ENCODE results near the gene SCN4A. TPM values are rescaled to one million over a fixed set of nuclear protein-coding genes. Genes with fewer than 3 reads are reported as not detected.

The SCN4A gene
- total and polyA plus RNA-seq, 2 of the 13 experiments (the other 11 are each of a cell fraction or from before 2014, with no cell fraction given): 0.02 to 0.03 TPM

- no peak for TF ChIP-seq KAT2B (IDR thresholded peaks at IDR 0.05; ENCODE audit: borderline replicate concordance, low read depth, low read length)
- TF ChIP-seq HMG20A (CRISPR knock-in tag; IDR thresholded peaks at IDR 0.05; ENCODE audit: borderline replicate concordance): no peak
- TF ChIP-seq YY1 (IDR thresholded peaks at IDR 0.05; ENCODE audit: insufficient read depth, insufficient replicate concordance, low read depth, low read length): peak; percentile 37
- no peak for TF ChIP-seq ZNF160 (CRISPR knock-in tag; IDR thresholded peaks at IDR 0.05)
- TF ChIP-seq ZNF512 (CRISPR knock-in tag; IDR thresholded peaks at IDR 0.05): no peak
- no peak for TF ChIP-seq ZNF101 (CRISPR knock-in tag; IDR thresholded peaks at IDR 0.05; ENCODE audit: borderline replicate concordance, low read depth)
- no peak for TF ChIP-seq HMGXB3 (CRISPR knock-in tag; IDR thresholded peaks at IDR 0.05; ENCODE audit: borderline replicate concordance)
- TF ChIP-seq PLRG1 (conservative IDR thresholded peaks at IDR 0.05): no peak
- no peak for TF ChIP-seq RAD51 (IDR thresholded peaks at IDR 0.05; ENCODE audit: borderline replicate concordance)
- TF ChIP-seq GATAD1 (CRISPR knock-in tag; IDR thresholded peaks at IDR 0.05): no peak
- TF ChIP-seq MED13 (CRISPR knock-in tag; IDR thresholded peaks at IDR 0.05): no peak
- TF ChIP-seq ZNF75D (CRISPR knock-in tag; IDR thresholded peaks at IDR 0.05; ENCODE audit: borderline replicate concordance): no peak
- TF ChIP-seq ISL2 (CRISPR knock-in tag; IDR thresholded peaks at IDR 0.05): no peak
- no peak for TF ChIP-seq SRY (CRISPR knock-in tag; IDR thresholded peaks at IDR 0.05)
- TF ChIP-seq NR0B2 (CRISPR knock-in tag; IDR thresholded peaks at IDR 0.05): no peak
- TF ChIP-seq KLF9 (CRISPR knock-in tag; IDR thresholded peaks at IDR 0.05; ENCODE audit: low read depth): no peak
- no peak for TF ChIP-seq HOXA9 (CRISPR knock-in tag; IDR thresholded peaks at IDR 0.05; ENCODE audit: borderline replicate concordance)
- no peak for TF ChIP-seq TOE1 (CRISPR knock-in tag; IDR thresholded peaks at IDR 0.05)
- TF ChIP-seq ZFY (CRISPR knock-in tag; IDR thresholded peaks at IDR 0.05): peak; percentile 27; the same call in 1 of the 2 replicates
- TF ChIP-seq ZNF547 (CRISPR knock-in tag; IDR thresholded peaks at IDR 0.05): no peak; the same call in 1 of the 2 replicates
- no peak for TF ChIP-seq RBM22 (optimal IDR thresholded peaks at IDR 0.05; ENCODE audit: low read length)
- no peak for TF ChIP-seq ZNF138 (CRISPR knock-in tag; IDR thresholded peaks at IDR 0.05; ENCODE audit: low read depth)
- TF ChIP-seq TEAD3 (CRISPR knock-in tag; optimal IDR thresholded peaks at IDR 0.05; ENCODE audit: borderline replicate concordance): peak; percentile 1
- no peak for TF ChIP-seq SUZ12 (IDR thresholded peaks at IDR 0.05; ENCODE audit: low read depth, low read length)
- TF ChIP-seq AGO1 (IDR thresholded peaks at IDR 0.05; ENCODE audit: low read depth, low read length, poor library complexity, severe bottlenecking): no peak
Measured at GRCh38 chr17:63946440-63947363, 26.0 kb downstream of the SCN4A start (continued).

All from HepG2 (cell line).